IMR-90 (cell line): ENCODE measurements around the gene CDK6. TPM values are rescaled to one million over a fixed set of nuclear protein-coding genes. Genes with fewer than 3 reads are reported as not detected.

Source experiments
- ATAC-seq: fragments of 200-7000 bp; cut with Tn5 transposase; 2 replicates; pipeline ENCODE4 v1.9.1; 2020; ENCODE audit warnings: low read depth, mild to moderate bottlenecking, moderate library complexity
- BruUV-seq: library from RNA; stranded (reverse); fragments of 400-500 nt; replicated peaks from 2 replicates; lab custom pipeline; 2021; lab: Mats Ljungman, UMichigan
- CTCF ChIA-PET: fragments of 300-600 bp; formaldehyde crosslinking; extraction: SDS; loops from one replicate; lab custom pipeline; 2021; ENCODE audit warnings: antibody characterized with exemption; lab: Yijun Ruan, JAX
- POLR2A ChIA-PET: fragments of 300-600 bp; sonication (Branson Sonifier 250); formaldehyde crosslinking; loops from one replicate; lab custom pipeline; 2022; ENCODE audit warnings: antibody characterized with exemption; ENCODE audit not compliant: unreplicated experiment; lab: Charles Lee
- DNase-seq: peaks from one replicate; pipeline ENCODE4 v3.0.0; 2013
- H2AFZ ChIP-seq: replicated peaks from 2 replicates; pipeline ENCODE3; 2013; ENCODE audit warnings: low read length, mild to moderate bottlenecking; ENCODE audit not compliant: poor library complexity
- H2AK5ac ChIP-seq: 2 replicates; pipeline ENCODE4 v1.6.1; 2013; ENCODE audit warnings: low read depth, low read length, inconsistent platforms
- H2AK9ac ChIP-seq: replicated peaks from 2 replicates; pipeline ENCODE3; 2013; ENCODE audit warnings: mild to moderate bottlenecking, low read depth, low read length, moderate library complexity; ENCODE audit not compliant: poor library complexity
- H2BK120ac ChIP-seq: 2 replicates; pipeline ENCODE4 v1.6.1; 2013; ENCODE audit warnings: low read depth, low read length, inconsistent platforms
- H2BK15ac ChIP-seq: 3 replicates; pipeline ENCODE4 v1.6.1; 2013; ENCODE audit warnings: low read depth, low read length, inconsistent platforms
- H2BK20ac ChIP-seq: 2 replicates; pipeline ENCODE4 v1.6.1; 2013; ENCODE audit warnings: low read depth, mild to moderate bottlenecking, inconsistent platforms, low read length, moderate library complexity
- H2BK5ac ChIP-seq: 2 replicates; pipeline ENCODE4 v1.6.1; 2013; ENCODE audit warnings: mild to moderate bottlenecking, low read depth, low read length, inconsistent platforms; ENCODE audit not compliant: poor library complexity, severe bottlenecking
- H3K14ac ChIP-seq: replicated peaks from 2 replicates; pipeline ENCODE4 v1.6.1; 2013; ENCODE audit warnings: low read depth, low read length, inconsistent platforms
- H3K18ac ChIP-seq: 2 replicates; pipeline ENCODE4 v1.6.1; 2013; ENCODE audit warnings: low read depth, low read length, control low read depth
- H3K23ac ChIP-seq: 2 replicates; pipeline ENCODE4 v1.6.1; 2013; ENCODE audit warnings: low read depth, low read length, inconsistent platforms
- H3K27ac ChIP-seq: 2 replicates; pipeline ENCODE4 v1.5.1; 2013; ENCODE audit warnings: mild to moderate bottlenecking, control low read depth, low read length; ENCODE audit not compliant: insufficient read depth
- H3K27me3 ChIP-seq: 2 replicates; pipeline ENCODE4 v1.6.1; 2013; ENCODE audit warnings: low read length; ENCODE audit not compliant: control insufficient read depth, insufficient read depth
- H3K36me3 ChIP-seq: 2 replicates; pipeline ENCODE4 v1.6.1; 2013; ENCODE audit warnings: low read length, mixed read lengths; ENCODE audit not compliant: control insufficient read depth, insufficient read depth
- H3K4ac ChIP-seq: 2 replicates; pipeline ENCODE4 v1.6.1; 2013; ENCODE audit warnings: low read depth, low read length, inconsistent platforms
- H3K4me1 ChIP-seq: 2 replicates; pipeline ENCODE4 v1.6.1; 2013; ENCODE audit warnings: low read length, mixed read lengths; ENCODE audit not compliant: control insufficient read depth, insufficient read depth
- H3K4me2 ChIP-seq: 2 replicates; pipeline ENCODE4 v1.6.1; 2013; ENCODE audit warnings: low read depth, mild to moderate bottlenecking, control low read depth, low read length, moderate library complexity
- H3K4me3 ChIP-seq: 2 replicates; pipeline ENCODE4 v1.5.1; 2013; ENCODE audit warnings: low read depth, mild to moderate bottlenecking, control low read depth, low read length, moderate library complexity; ENCODE audit not compliant: insufficient read depth
- H3K56ac ChIP-seq: 2 replicates; pipeline ENCODE4 v1.6.1; 2013; ENCODE audit warnings: low read length, inconsistent platforms; ENCODE audit not compliant: insufficient read depth; ENCODE audit errors: extremely low read depth
- H3K79me1 ChIP-seq, 2 experiments: 2 replicates each; pipeline ENCODE4 v1.6.1; 2013; ENCODE audit warnings: low read length in 2 of 2, inconsistent platforms in 1 of 2, low read depth in 1 of 2
- H3K9ac ChIP-seq: 2 replicates; pipeline ENCODE4 v1.6.1; 2013; ENCODE audit warnings: low read depth, low read length, control low read depth
- H3K9me1 ChIP-seq: 2 replicates; pipeline ENCODE4 v1.6.1; 2013; ENCODE audit warnings: low read length, inconsistent platforms; ENCODE audit not compliant: insufficient read depth
- H3K9me3 ChIP-seq: 2 replicates; pipeline ENCODE4 v1.6.1; 2013; ENCODE audit warnings: low read length; ENCODE audit not compliant: control insufficient read depth, insufficient read depth
- H4K20me1 ChIP-seq: 2 replicates; pipeline ENCODE4 v1.6.1; 2013; ENCODE audit warnings: low read length, inconsistent platforms; ENCODE audit not compliant: insufficient read depth
- H4K5ac ChIP-seq: 2 replicates; pipeline ENCODE4 v1.6.1; 2013; ENCODE audit warnings: mild to moderate bottlenecking, low read depth, low read length, control low read depth
- H4K8ac ChIP-seq, 2 experiments: 2 replicates each; pipeline ENCODE4 v1.6.1; 2013; ENCODE audit warnings: low read depth in 2 of 2, low read length in 2 of 2, control low read depth in 1 of 2, inconsistent platforms in 1 of 2
- H4K91ac ChIP-seq: 2 replicates; pipeline ENCODE4 v1.6.1; 2013; ENCODE audit warnings: low read depth, low read length, inconsistent platforms; ENCODE audit not compliant: insufficient read depth
- CHD1 ChIP-seq: IDR thresholded peaks from 2 replicates; pipeline ENCODE4 v1.6.1; 2012; ENCODE audit warnings: low read depth, low read length, improper control_type of control experiment
- CTCF ChIP-seq: conservative IDR thresholded peaks from 2 replicates; pipeline ENCODE4 v1.5.1; 2012; ENCODE audit warnings: mild to moderate bottlenecking, low read depth, low read length, improper control_type of control experiment
- FOS ChIP-seq: fragments of 150-350 bp; IDR thresholded peaks from 2 replicates; pipeline ENCODE4 v1.6.1; 2016; ENCODE audit warnings: low read depth, low read length
- MAFK ChIP-seq: IDR thresholded peaks from 2 replicates; pipeline ENCODE4 v1.6.1; 2012; ENCODE audit warnings: low read depth, low read length, improper control_type of control experiment
- MAZ ChIP-seq: IDR thresholded peaks from 2 replicates; pipeline ENCODE4 v1.6.1; 2012; ENCODE audit warnings: low read depth, mild to moderate bottlenecking, low read length, improper control_type of control experiment, moderate library complexity, borderline replicate concordance
- NFE2L2 ChIP-seq: fragments of 150-350 bp; IDR thresholded peaks from 2 replicates; pipeline ENCODE4 v1.6.1; 2016; ENCODE audit warnings: low read depth, mild to moderate bottlenecking, low read length
- POLR2A ChIP-seq: IDR thresholded peaks from 2 replicates; pipeline ENCODE4 v1.6.1; 2012; ENCODE audit warnings: mild to moderate bottlenecking, low read depth, low read length
- RAD21 ChIP-seq: IDR thresholded peaks from 2 replicates; pipeline ENCODE4 v1.6.1; 2012; ENCODE audit warnings: low read length, improper control_type of control experiment
- RFX5 ChIP-seq: IDR thresholded peaks from 2 replicates; pipeline ENCODE4 v1.8.0; 2012; ENCODE audit warnings: low read depth, mild to moderate bottlenecking, low read length, moderate library complexity
- SMC3 ChIP-seq: fragments of 150-350 bp; IDR thresholded peaks from 2 replicates; pipeline ENCODE4 v1.6.1; 2016; ENCODE audit warnings: low read depth, mild to moderate bottlenecking, antibody characterized with exemption, low read length, moderate library complexity
- WGBS, 2 experiments: methylation state at CpG; one replicate each; pipeline versions ENCODE4 v1.1.5 to v1.1.7; 2013; ENCODE audit warnings: missing lambda C conversion rate in 2 of 2; ENCODE audit not compliant: insufficient read length in 1 of 2; ENCODE audit errors: extremely low coverage in 2 of 2; 5-methylcytosine and 5-hydroxymethylcytosine counted together
- dilution Hi-C: fragments of 300-500 bp; cut with HindIII; formaldehyde crosslinking; loops from one replicate; pipeline ENCODE4 v1.14.3; 2018; ENCODE audit warnings: low sequenced_read_pairs; ENCODE audit not compliant: unreplicated experiment
- in situ Hi-C: fragments of 300-500 bp; cut with MboI; formaldehyde crosslinking; loops from 3 replicates; pipeline ENCODE4 v1.14.3; 2019; ENCODE audit warnings: low sequenced_read_pairs, inconsistent platforms, mixed read lengths
- intact Hi-C: fragments of 100-400 bp; cut with micrococcal nuclease; formaldehyde crosslinking; loops from 2 replicates; pipeline ENCODE4 v1.10.0; 2022
- polyA plus RNA-seq, 3 experiments: library from polyadenylated mRNA; depleted of rRNA; stranded (reverse); fragments of >200 nt; gene quantifications; 2 replicates each; pipeline ENCODE4 v1.2.3, GENCODE V29; 2012; ENCODE audit warnings: low replicate concordance in 1 of 3
- total RNA-seq: library from RNA; depleted of rRNA; stranded (reverse); fragments of >200 nt; gene quantifications from 2 replicates; pipeline ENCODE4 v1.2.3, GENCODE V29; 2012
- TF ChIP-seq, protein P1 (sequence below): fragments of 150-350 bp; IDR thresholded peaks from 2 replicates; pipeline ENCODE4 v1.6.1; 2016; ENCODE audit warnings: low read depth, mild to moderate bottlenecking, low read length, moderate library complexity, borderline replicate concordance

The CDK6 gene
- total and polyA plus RNA-seq, 2 of the 4 experiments (the other 2 are of a cell fraction): 21.5 to 195 TPM

DNA sequence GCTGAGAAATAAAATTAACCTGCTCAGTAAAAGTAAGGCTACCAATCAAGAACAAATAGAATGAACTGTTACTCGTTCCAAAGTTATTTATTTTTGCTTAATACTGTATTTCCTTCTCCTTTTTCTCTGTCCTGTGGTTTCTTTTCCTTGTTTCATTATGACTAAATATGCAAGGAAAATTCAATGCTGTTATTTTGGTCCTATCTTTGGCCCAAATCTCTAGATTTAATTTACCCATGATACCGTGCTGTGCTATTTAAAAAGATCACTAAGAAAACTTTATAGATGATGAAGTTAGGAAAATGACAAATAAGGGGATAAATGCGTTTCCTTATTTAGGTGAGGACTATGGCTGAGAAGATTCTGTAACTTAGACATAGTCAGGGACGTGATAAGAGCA, 200.8 kb downstream of the CDK6 start:
- in situ Hi-C loops (no loop called here), dilution Hi-C loops (no loop called here), intact Hi-C loops (no loop called here)
- H4K91ac ChIP-seq: no peak overlapping the region
- H3K9me1 ChIP-seq: peaks cover 12% of the 10 kb centered on the region
- H4K20me1 ChIP-seq: peaks cover 16% of the 10 kb centered on the region
- peak overlapping the region; percentile 20; the same call in 1 of the 2 replicates for H2BK20ac ChIP-seq
- H2AFZ ChIP-seq: no peak overlapping the region
- POLR2A ChIA-PET: no interaction called here
- peak overlapping the region; percentile 83 for H2BK5ac ChIP-seq
- H3K27me3 ChIP-seq: no peaks in the 10 kb centered on the region
- H3K9me3 ChIP-seq: no peaks in the 10 kb centered on the region
- H3K56ac ChIP-seq: no peak overlapping the region
- H4K8ac ChIP-seq: no peak overlapping the region
- no CpG with 5 or more reads among the region's 4 CpGs for WGBS, 2 experiments
- no peak overlapping the region for H2AK9ac ChIP-seq
- H3K4me3 ChIP-seq: no peak overlapping the region
- no peak overlapping the region for H3K9ac ChIP-seq
- peaks cover 29 to 56% of the 10 kb centered on the region in 2 experiments for H3K79me1 ChIP-seq
- TF ChIP-seq RAD21 (no peak), CTCF (no peak), CHD1 (no peak), POLR2A (no peak), FOS (no peak), MAFK (no peak), RFX5 (no peak), NFE2L2 (no peak), SMC3 (no peak), MAZ (no peak)
- TF ChIP-seq, protein P1, sequence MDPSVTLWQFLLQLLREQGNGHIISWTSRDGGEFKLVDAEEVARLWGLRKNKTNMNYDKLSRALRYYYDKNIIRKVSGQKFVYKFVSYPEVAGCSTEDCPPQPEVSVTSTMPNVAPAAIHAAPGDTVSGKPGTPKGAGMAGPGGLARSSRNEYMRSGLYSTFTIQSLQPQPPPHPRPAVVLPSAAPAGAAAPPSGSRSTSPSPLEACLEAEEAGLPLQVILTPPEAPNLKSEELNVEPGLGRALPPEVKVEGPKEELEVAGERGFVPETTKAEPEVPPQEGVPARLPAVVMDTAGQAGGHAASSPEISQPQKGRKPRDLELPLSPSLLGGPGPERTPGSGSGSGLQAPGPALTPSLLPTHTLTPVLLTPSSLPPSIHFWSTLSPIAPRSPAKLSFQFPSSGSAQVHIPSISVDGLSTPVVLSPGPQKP: no peak
- DNase-seq (no peak), ATAC-seq (no peak)
- no TSS peak for BruUV-seq
- H2BK15ac ChIP-seq: no peak overlapping the region
- no peak overlapping the region for H3K18ac ChIP-seq
- H3K23ac ChIP-seq: no peak overlapping the region
- H2AK5ac ChIP-seq: no peak overlapping the region
- H3K14ac ChIP-seq: no peak overlapping the region
- peak overlapping the region; percentile 66; the same call in 1 of the 2 replicates for H3K4me2 ChIP-seq
- CTCF ChIA-PET: no interaction called here
- no peak overlapping the region for H4K5ac ChIP-seq
- H3K4ac ChIP-seq: no peak overlapping the region
- no peak overlapping the region for H2BK120ac ChIP-seq
- peaks cover 11% of the 10 kb centered on the region for H3K36me3 ChIP-seq
- H3K27ac ChIP-seq: no peak overlapping the region
- H3K4me1 ChIP-seq: peaks cover 6% of the 10 kb centered on the region
